Naive thymus-derived CD8-positive, alpha-beta T cell (primary cell): Measurements from ENCODE around the gene OR10A6. TPM values are rescaled to one million over a fixed set of nuclear protein-coding genes. Genes with fewer than 3 reads are reported as not detected.

Experiments used
- ATAC-seq, 2 donors: fragments of 150-1000 bp; cut with Tn5 transposase in 1 of 2; sonication (Bioruptor Pico), chemical (Tn5 transposase) in 1 of 2; 1 replicate in 1 of 2; 2 replicates in 1 of 2; pipeline ENCODE4 v1.10.0; 2021; ENCODE audit warnings: mild to moderate bottlenecking in 2 of 2, moderate library complexity in 2 of 2
- POLR2A ChIA-PET: fragments of 350-600 bp; sonication (Branson Sonifier 250); formaldehyde crosslinking; loops from one replicate; lab custom pipeline; 2021; ENCODE audit warnings: antibody characterized with exemption; lab: Charles Lee
- DNase-seq, 10 donors: peaks; one replicate each; pipeline versions ENCODE4 v3.0.0 to v3.0.0-alpha.2; 2020 to 2022
- H3K27ac Mint-ChIP-seq, 10 donors: one replicate each; pipeline ENCODE4 v1.8.0; 2020 to 2022; ENCODE audit warnings: mild to moderate bottlenecking in 10 of 10, mixed read lengths in 10 of 10, moderate library complexity in 4 of 10, inconsistent platforms in 1 of 10
- H3K27me3 Mint-ChIP-seq, 5 donors: one replicate each; pipeline ENCODE4 v1.8.0; 2021 to 2022; ENCODE audit warnings: mixed read lengths in 5 of 5
- H3K36me3 Mint-ChIP-seq, 3 donors: one replicate each; pipeline ENCODE4 v1.8.0; 2020 to 2022; ENCODE audit warnings: mixed read lengths in 3 of 3, mild to moderate bottlenecking in 2 of 3, inconsistent platforms in 1 of 3
- H3K4me1 Mint-ChIP-seq, 4 donors: one replicate each; pipeline ENCODE4 v1.8.0; 2021 to 2022; ENCODE audit warnings: mixed read lengths in 4 of 4
- H3K4me3 Mint-ChIP-seq, 10 donors: one replicate each; pipeline ENCODE4 v1.8.0; 2020 to 2022; ENCODE audit warnings: mild to moderate bottlenecking in 10 of 10, mixed read lengths in 10 of 10, moderate library complexity in 6 of 10, inconsistent platforms in 1 of 10
- H3K9me3 Mint-ChIP-seq, 9 donors: one replicate each; pipeline ENCODE4 v1.8.0; 2020 to 2022; ENCODE audit warnings: mixed read lengths in 9 of 9, mild to moderate bottlenecking in 3 of 9, inconsistent platforms in 1 of 9, moderate library complexity in 1 of 9
- polyA plus RNA-seq, 3 donors: library from polyadenylated mRNA; unstranded; fragments of 300-500 nt; fragmentation: Illumina TruSeq; gene quantifications; one replicate each; pipeline ENCODE4 v1.2.3, GENCODE V29; 2021
- total RNA-seq, 8 experiments: library from RNA in 2 of 8; stranded (reverse) in 2 of 8; gene quantifications; one replicate each; pipeline ENCODE4 v1.2.3 and lab custom pipeline; 2021 to 2026

OR10A6 gene
- total and polyA plus RNA-seq, 5 experiments from 2014 or later, result not detected

- ATAC-seq, result no peak
- H3K27ac Mint-ChIP-seq, result no peak overlapping the region
- H3K27me3 Mint-ChIP-seq, result peaks cover 16 to 43% (median 20%) of the 10 kb centered on the region in 5 donors
- no peaks in the 10 kb centered on the region for H3K4me1 Mint-ChIP-seq
- no peak for DNase-seq
- H3K4me3 Mint-ChIP-seq, result no peak overlapping the region
- POLR2A ChIA-PET, result no interaction called here
- H3K9me3 Mint-ChIP-seq, result peaks cover 0 to 4% (median 0%) of the 10 kb centered on the region in 9 donors
- H3K36me3 Mint-ChIP-seq, result peaks cover 0 to 5% (median 0%) of the 10 kb centered on the region in 3 donors
Observed at GRCh38 chr11:7955191-7955590, 24.1 kb upstream of the OR10A6 start.

GRCh38 chr11:7949934-7950333, 18.9 kb upstream of the OR10A6 start:
- Mint-ChIP-seq H3K27me3 (peaks cover 11 to 47% (median 23%) of the 10 kb centered on the region in 5 donors), H3K4me1 (peaks cover 0 to 2% (median 0%) of the 10 kb centered on the region in 4 donors), H3K9me3 (peaks cover 0 to 3% (median 0%) of the 10 kb centered on the region in 9 donors), H3K4me3 (no peak overlapping the region), H3K27ac (no peak overlapping the region), H3K36me3 (no peaks in the 10 kb centered on the region)
- POLR2A ChIA-PET, result no interaction called here
- no peak for ATAC-seq
- DNase-seq, result no peak

DNA sequence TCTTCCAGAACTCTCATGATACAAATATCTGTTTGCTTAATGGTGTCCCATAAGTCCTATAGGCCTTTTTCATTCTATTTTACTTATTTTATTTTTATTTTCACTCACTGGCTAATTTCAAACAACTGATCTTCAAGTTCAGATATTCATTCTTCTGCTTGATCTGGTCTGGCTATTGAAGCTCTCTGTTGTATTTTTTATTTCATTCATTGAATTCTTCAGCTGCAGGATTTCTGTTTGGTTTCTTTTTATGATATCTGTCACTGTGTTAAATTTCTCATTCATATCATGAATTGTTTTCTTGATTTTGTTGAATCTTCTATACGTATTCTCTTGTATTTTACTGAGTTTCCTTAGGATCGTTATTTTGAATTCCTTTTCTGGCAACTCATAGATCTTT, 13.1 kb upstream of the OR10A6 start:
- Mint-ChIP-seq H3K4me3 (no peak overlapping the region), H3K27ac (no peak overlapping the region), H3K36me3 (peaks cover 0 to 26% (median 0%) of the 10 kb centered on the region in 3 donors), H3K27me3 (peaks cover 9 to 30% (median 27%) of the 10 kb centered on the region in 5 donors), H3K4me1 (peaks cover 0 to 2% (median 0%) of the 10 kb centered on the region in 4 donors), H3K9me3 (peaks cover 13 to 39% (median 20%) of the 10 kb centered on the region in 9 donors)
- DNase-seq (no peak), ATAC-seq (no peak)
- POLR2A ChIA-PET, result no interaction called here

DNA sequence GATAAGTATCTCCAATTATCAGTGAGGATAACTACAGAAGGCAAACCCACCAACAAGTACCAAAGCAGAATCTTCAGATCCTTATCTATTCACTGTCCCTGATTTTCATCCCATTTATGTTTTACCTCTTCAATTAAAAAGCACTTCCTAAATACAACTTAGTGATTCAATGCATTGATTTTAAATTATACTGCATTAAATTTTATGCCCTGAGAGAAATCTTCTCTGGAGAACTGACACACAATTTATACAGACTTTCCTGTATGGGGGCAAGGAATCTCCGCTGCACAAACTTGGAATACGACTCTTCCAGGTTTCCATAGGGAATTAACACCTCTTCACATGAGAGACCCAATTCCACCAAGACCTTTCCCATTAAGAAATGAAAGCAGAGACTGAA, 10.5 kb upstream of the OR10A6 start, which contains the start of gene OR10A3:
TSS of gene OR10A3 (minus strand) at position 101 of the 400 bp plus-strand sequence. CDS start 2,188 bp downstream, outside the sequence.
- Mint-ChIP-seq H3K4me1 (no peaks in the 10 kb centered on the region), H3K36me3 (peaks cover 0 to 26% (median 0%) of the 10 kb centered on the region in 3 donors), H3K27ac (no peak within 1 kb of the TSS), H3K27me3 (peaks cover 8 to 25% (median 16%) of the 10 kb centered on the region in 5 donors), H3K4me3 (no peak within 1 kb of the TSS), H3K9me3 (peaks cover 13 to 39% (median 20%) of the 10 kb centered on the region in 9 donors)
- ATAC-seq (no peak), DNase-seq (no peak)
- POLR2A ChIA-PET, result no interaction called here

- POLR2A ChIA-PET, result no interaction called here
- no peak for DNase-seq
- H3K4me1 Mint-ChIP-seq, result no peaks in the 10 kb centered on the region
- H3K27me3 Mint-ChIP-seq, result peaks cover 11 to 30% (median 16%) of the 10 kb centered on the region in 5 donors
- ATAC-seq, result no peak
- H3K36me3 Mint-ChIP-seq, result peaks cover 0 to 26% (median 0%) of the 10 kb centered on the region in 3 donors
- H3K4me3 Mint-ChIP-seq, result no peak overlapping the region
- no peak overlapping the region for H3K27ac Mint-ChIP-seq
- peaks cover 13 to 39% (median 20%) of the 10 kb centered on the region in 9 donors for H3K9me3 Mint-ChIP-seq
Observed at GRCh38 chr11:7941146-7941545, 10.1 kb upstream of the OR10A6 start.

GRCh38 chr11:7936615-7937014, 5.5 kb upstream of the OR10A6 start:
- ATAC-seq (no peak), DNase-seq (no peak)
- Mint-ChIP-seq H3K4me1 (no peaks in the 10 kb centered on the region), H3K9me3 (peaks cover 0 to 14% (median under 1%) of the 10 kb centered on the region in 9 donors), H3K4me3 (no peak overlapping the region), H3K27me3 (peaks cover 17 to 56% (median 31%) of the 10 kb centered on the region in 5 donors), H3K27ac (no peak overlapping the region), H3K36me3 (no peaks in the 10 kb centered on the region)
- POLR2A ChIA-PET, result no interaction called here

DNA sequence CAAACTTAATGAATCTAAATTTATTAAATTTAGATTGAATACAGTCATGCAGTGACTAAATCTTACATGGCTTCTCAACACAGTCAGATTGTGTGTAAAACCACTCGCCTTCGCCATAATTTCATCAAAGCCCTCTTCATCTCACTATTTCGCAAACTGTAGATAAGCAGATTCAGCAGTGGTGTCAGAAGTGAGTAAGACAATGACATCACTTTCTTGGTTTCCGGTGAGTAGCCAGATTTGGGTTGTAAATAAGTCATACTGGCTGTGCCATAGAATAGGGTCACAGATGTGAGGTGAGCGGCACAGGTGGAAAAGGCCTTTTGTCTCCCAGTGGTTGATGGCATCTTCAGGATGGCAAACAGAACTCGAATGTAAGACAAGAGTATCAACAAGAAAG, 3.4 kb downstream of the OR10A6 start:
- H3K9me3 Mint-ChIP-seq, result no peaks in the 10 kb centered on the region
- peaks cover 0 to 5% (median 0%) of the 10 kb centered on the region in 3 donors for H3K36me3 Mint-ChIP-seq
- POLR2A ChIA-PET, result no interaction called here
- no peak for ATAC-seq
- no peak overlapping the region for H3K4me3 Mint-ChIP-seq
- peaks cover 15 to 60% (median 33%) of the 10 kb centered on the region in 5 donors for H3K27me3 Mint-ChIP-seq
- H3K27ac Mint-ChIP-seq, result no peak overlapping the region
- no peak for DNase-seq
- no peaks in the 10 kb centered on the region for H3K4me1 Mint-ChIP-seq

DNA sequence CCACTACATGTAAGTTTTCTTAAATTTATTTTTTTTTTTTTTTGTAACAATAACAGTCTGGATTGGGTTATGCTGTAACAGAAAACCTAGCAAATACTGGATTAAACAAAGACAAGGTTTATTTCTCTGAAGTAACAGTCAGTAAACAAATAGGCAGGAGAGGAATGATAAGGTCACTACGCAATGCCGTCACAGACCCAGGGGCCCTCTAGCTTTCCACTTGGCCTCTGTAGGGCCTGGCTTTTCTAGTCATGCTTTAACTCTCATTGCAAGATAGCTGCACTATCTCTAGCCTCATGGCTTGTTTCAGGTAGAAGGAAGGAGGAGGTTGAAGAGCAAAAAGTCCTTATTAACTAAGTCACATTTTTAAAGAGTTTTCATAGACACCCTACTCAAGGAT, 6.5 kb downstream of the OR10A6 start:
- POLR2A ChIA-PET, result no interaction called here
- Mint-ChIP-seq H3K4me3 (no peak overlapping the region), H3K9me3 (no peaks in the 10 kb centered on the region), H3K36me3 (peaks cover 0 to 5% (median 0%) of the 10 kb centered on the region in 3 donors), H3K27me3 (peaks cover 8 to 31% (median 20%) of the 10 kb centered on the region in 5 donors), H3K27ac (no peak overlapping the region), H3K4me1 (no peaks in the 10 kb centered on the region)
- DNase-seq, result no peak
- ATAC-seq, result no peak

- H3K9me3 Mint-ChIP-seq, result no peaks in the 10 kb centered on the region
- POLR2A ChIA-PET, result no interaction called here
Observed at GRCh38 chr11:7918141-7918540, 12.9 kb downstream of the OR10A6 start.

DNA sequence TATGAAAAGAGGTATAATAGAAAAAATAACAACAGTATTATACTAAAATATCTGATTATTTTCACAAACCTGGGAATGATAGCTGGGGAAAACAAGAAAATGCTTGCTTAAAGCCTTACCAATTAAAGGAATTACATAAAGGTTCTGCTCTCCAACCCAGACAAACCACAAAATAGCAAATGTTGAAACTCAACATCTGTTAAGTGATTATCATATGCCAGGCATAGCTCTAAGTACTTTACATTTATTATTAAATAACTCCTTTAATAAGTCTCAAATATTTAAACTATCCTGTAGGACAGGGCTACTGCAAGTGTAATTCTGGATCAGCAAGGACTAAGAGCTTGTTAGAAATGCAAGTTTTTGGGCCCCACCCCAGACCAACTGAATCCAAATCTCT, 20.1 kb downstream of the OR10A6 start:
- POLR2A ChIA-PET, result no interaction called here
- Mint-ChIP-seq H3K4me3 (no peak overlapping the region), H3K27me3 (peaks cover 4 to 48% (median 19%) of the 10 kb centered on the region in 5 donors), H3K4me1 (no peaks in the 10 kb centered on the region), H3K27ac (no peak overlapping the region), H3K36me3 (no peaks in the 10 kb centered on the region), H3K9me3 (no peaks in the 10 kb centered on the region)
- no peak for DNase-seq
- ATAC-seq, result no peak

More at GRCh38 chr11:7918141-7918540, 12.9 kb downstream of the OR10A6 start:
- Mint-ChIP-seq H3K27ac (no peak overlapping the region), H3K27me3 (peaks cover 0 to 22% (median 11%) of the 10 kb centered on the region in 5 donors), H3K36me3 (no peaks in the 10 kb centered on the region), H3K4me1 (no peaks in the 10 kb centered on the region), H3K4me3 (no peak overlapping the region)
- no peak for ATAC-seq
- no peak for DNase-seq

DNA sequence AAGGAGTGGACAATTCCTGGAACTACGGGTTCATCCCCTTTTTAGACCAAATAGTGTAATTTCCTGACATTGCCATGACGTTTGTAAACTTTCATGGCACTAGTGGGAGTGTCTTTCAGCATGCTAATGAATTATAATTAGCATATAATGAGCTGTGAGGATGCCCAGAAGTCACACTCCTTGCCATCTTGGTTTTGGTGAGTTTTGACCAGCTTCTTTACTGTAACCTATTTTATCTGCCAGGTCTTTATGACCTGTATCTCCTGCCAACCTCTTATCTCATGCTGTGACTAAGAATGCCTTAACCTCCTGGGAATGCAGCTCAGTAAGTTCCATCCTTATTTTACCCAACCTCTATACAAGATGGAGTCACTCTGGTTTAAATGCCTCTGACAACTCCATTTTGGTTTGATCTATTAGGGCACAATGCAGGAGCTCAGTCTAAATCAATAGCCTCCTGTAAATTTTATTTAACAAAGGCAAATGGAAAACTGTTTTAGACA, 20.7 kb downstream of the OR10A6 start:
- no peaks in the 10 kb centered on the region for H3K4me1 Mint-ChIP-seq
- peaks cover 4 to 55% (median 19%) of the 10 kb centered on the region in 5 donors for H3K27me3 Mint-ChIP-seq
- no peak overlapping the region for H3K4me3 Mint-ChIP-seq
- H3K27ac Mint-ChIP-seq, result no peak overlapping the region
- DNase-seq (no peak), ATAC-seq (no peak)
- POLR2A ChIA-PET, result no interaction called here
- no peaks in the 10 kb centered on the region for H3K36me3 Mint-ChIP-seq
- no peaks in the 10 kb centered on the region for H3K9me3 Mint-ChIP-seq

GRCh38 chr11:7909585-7910285, 21.3 kb downstream of the OR10A6 start:
- DNase-seq (no peak), ATAC-seq (no peak)
- Mint-ChIP-seq H3K27me3 (peaks cover 4 to 57% (median 20%) of the 10 kb centered on the region in 5 donors), H3K27ac (no peak overlapping the region), H3K9me3 (no peaks in the 10 kb centered on the region), H3K36me3 (no peaks in the 10 kb centered on the region), H3K4me1 (no peaks in the 10 kb centered on the region), H3K4me3 (no peak overlapping the region)
- POLR2A ChIA-PET, result no interaction called here

GRCh38 chr11:7907121-7907520, 23.9 kb downstream of the OR10A6 start:
- H3K27me3 Mint-ChIP-seq, result peaks cover 9 to 59% (median 22%) of the 10 kb centered on the region in 5 donors
- H3K27ac Mint-ChIP-seq, result no peak overlapping the region
- H3K9me3 Mint-ChIP-seq, result no peaks in the 10 kb centered on the region
- no peak overlapping the region for H3K4me3 Mint-ChIP-seq
- POLR2A ChIA-PET, result no interaction called here
- H3K4me1 Mint-ChIP-seq, result no peaks in the 10 kb centered on the region
- no peak for ATAC-seq
- no peaks in the 10 kb centered on the region for H3K36me3 Mint-ChIP-seq
- no peak for DNase-seq
